Smooth muscle cell of the brain vasculature (primary cell): ENCODE measurements around the gene IQCH.

Source experiments
- DNase-seq: peaks from one replicate; pipeline ENCODE4 v3.0.0-alpha.2; 2012; ENCODE audit warnings: low read depth, low spot score

Gene IQCH

GRCh38 chr15:67254238-67255175, at the start of gene IQCH, which contains the start of gene AAGAB:
Gene IQCH (plus strand): TSS chr15:67254786. CDS start chr15:67254897, 111 bp downstream.
Gene AAGAB (minus strand): TSS chr15:67254661. CDS start chr15:67254631, 30 bp downstream.
- DNase-seq = peak; percentile 84

- DNase-seq = no peak
Measured at GRCh38 chr15:67207555-67208207, 46.9 kb upstream of the IQCH start.

- DNase-seq = no peak
Measured at GRCh38 chr15:67208396-67208795, 46.2 kb upstream of the IQCH start.

- DNase-seq = no peak
Measured at GRCh38 chr15:67210555-67211168, 43.9 kb upstream of the IQCH start.

- DNase-seq = no peak
Measured at GRCh38 chr15:67212684-67213367, 41.8 kb upstream of the IQCH start.

- DNase-seq = no peak
Measured at GRCh38 chr15:67215102-67215501, 39.5 kb upstream of the IQCH start.

GRCh38 chr15:67216859-67217258, 37.7 kb upstream of the IQCH start:
- DNase-seq = no peak

- DNase-seq = no peak
Measured at GRCh38 chr15:67218428-67218827, 36.2 kb upstream of the IQCH start.

- DNase-seq = no peak
Measured at GRCh38 chr15:67219288-67219687, 35.3 kb upstream of the IQCH start.

GRCh38 chr15:67224889-67225288, 29.7 kb upstream of the IQCH start:
- no peak for DNase-seq

GRCh38 chr15:67225336-67225735, 29.2 kb upstream of the IQCH start:
- DNase-seq = no peak

GRCh38 chr15:67227431-67227830, 27.2 kb upstream of the IQCH start:
- DNase-seq = no peak

GRCh38 chr15:67227846-67228245, 26.7 kb upstream of the IQCH start:
- DNase-seq = no peak

- no peak for DNase-seq
Measured at GRCh38 chr15:67228286-67228685, 26.3 kb upstream of the IQCH start.

GRCh38 chr15:67230504-67230903, 24.1 kb upstream of the IQCH start:
- DNase-seq = no peak

- DNase-seq = no peak
Measured at GRCh38 chr15:67232591-67232990, 22.0 kb upstream of the IQCH start.

- DNase-seq = no peak
Measured at GRCh38 chr15:67240235-67241131, 14.1 kb upstream of the IQCH start.

- DNase-seq = no peak
Measured at GRCh38 chr15:67241132-67241855, 13.3 kb upstream of the IQCH start.

GRCh38 chr15:67242708-67243111, 11.9 kb upstream of the IQCH start:
- DNase-seq = no peak

GRCh38 chr15:67244971-67245478, 9.6 kb upstream of the IQCH start:
- DNase-seq = no peak
